Rectal smooth muscle tissue (tissue), 1 donor: ENCODE data around the gene TMEM170B.
A peak's percentile ranks its signal among the peaks of the same experiment; 100 is the strongest.
"Not testable (repeated sequence)": the region's sequence is repeated elsewhere in the genome, so short reads cannot be mapped to it uniquely, and the experiment has no call there.

ENCODE experiments used
- H3K27ac ChIP-seq: one replicate; pipeline ENCODE4 v1.7.0; 2013; ENCODE audit warnings: low read depth, low read length, inconsistent platforms
- H3K27me3 ChIP-seq: one replicate; pipeline ENCODE4 v1.7.0; 2013; ENCODE audit warnings: low read length; ENCODE audit not compliant: control insufficient read depth, insufficient read depth
- H3K36me3 ChIP-seq: one replicate; pipeline ENCODE4 v1.7.0; 2013; ENCODE audit warnings: low read length; ENCODE audit not compliant: control insufficient read depth, insufficient read depth
- H3K4me1 ChIP-seq: one replicate; pipeline ENCODE4 v1.7.0; 2013; ENCODE audit warnings: low read length; ENCODE audit not compliant: control insufficient read depth, insufficient read depth
- H3K4me3 ChIP-seq: one replicate; pipeline ENCODE4 v1.7.0; 2013; ENCODE audit warnings: low read length
- H3K9ac ChIP-seq: one replicate; pipeline ENCODE4 v1.7.0; 2013; ENCODE audit warnings: low read length

Gene TMEM170B

DNA sequence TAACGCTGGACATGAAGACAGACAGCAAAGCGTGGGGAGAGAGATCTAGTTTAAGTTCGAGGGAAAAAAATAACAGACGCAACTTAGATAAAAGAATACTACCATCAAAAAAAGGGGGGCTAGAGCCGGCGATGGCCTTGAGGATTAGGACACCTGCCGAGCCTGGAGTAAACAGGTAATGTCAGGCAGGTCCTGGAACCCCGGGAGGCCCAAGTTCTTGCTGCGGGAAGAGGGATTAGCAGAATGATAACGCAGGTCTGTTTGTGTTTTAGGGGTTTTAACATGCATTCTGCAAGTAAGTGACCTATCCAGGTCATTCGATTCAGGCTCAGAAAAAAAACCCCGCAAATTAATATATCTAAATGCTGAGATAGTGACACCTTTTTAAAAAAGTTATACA lies 754 bp upstream of the TMEM170B start:
- H3K27me3 ChIP-seq = no peaks in the 10 kb centered on the region

GRCh38 chr6:11538052-11538818 lies 686 bp downstream of the TMEM170B start:
- no peaks in the 10 kb centered on the region for H3K36me3 ChIP-seq
- H3K4me3 ChIP-seq = peak overlapping the region; percentile 62
- H3K9ac ChIP-seq = peak overlapping the region; percentile 56
- peak overlapping the region; percentile 70 for H3K27ac ChIP-seq
- H3K27me3 ChIP-seq = no peaks in the 10 kb centered on the region
- peaks cover 8% of the 10 kb centered on the region for H3K4me1 ChIP-seq

More for the DNA sequence above, 754 bp upstream of the TMEM170B start:
- H3K27ac ChIP-seq = peak overlapping the region; percentile 79
- no peaks in the 10 kb centered on the region for H3K36me3 ChIP-seq
- peak overlapping the region; percentile 62 for H3K4me3 ChIP-seq
- peaks cover 8% of the 10 kb centered on the region for H3K4me1 ChIP-seq
- peak overlapping the region; percentile 49 for H3K9ac ChIP-seq

- Histone ChIP-seq H3K27ac (no peak overlapping the region), H3K4me3 (peak overlapping the region; percentile 62), H3K4me1 (peaks cover 8% of the 10 kb centered on the region)
These were observed 1.4 kb downstream of the TMEM170B start for GRCh38 chr6:11538819-11539468.

GRCh38 chr6:11542863-11543262 lies 5.3 kb downstream of the TMEM170B start:
- Histone ChIP-seq H3K4me1 (peaks cover 4% of the 10 kb centered on the region), H3K36me3 (no peaks in the 10 kb centered on the region), H3K27me3 (no peaks in the 10 kb centered on the region), H3K4me3 (no peak overlapping the region), H3K27ac (no peak overlapping the region), H3K9ac (no peak overlapping the region)

More at GRCh38 chr6:11538819-11539468, 1.4 kb downstream of the TMEM170B start:
- Histone ChIP-seq H3K9ac (no peak overlapping the region), H3K36me3 (no peaks in the 10 kb centered on the region), H3K27me3 (no peaks in the 10 kb centered on the region)

- Histone ChIP-seq H3K36me3 (no peaks in the 10 kb centered on the region), H3K9ac (no peak overlapping the region), H3K27me3 (no peaks in the 10 kb centered on the region), H3K4me3 (no peak overlapping the region), H3K27ac (no peak overlapping the region), H3K4me1 (peaks cover 2% of the 10 kb centered on the region)
These were observed 6.5 kb downstream of the TMEM170B start for GRCh38 chr6:11543919-11544518.

GRCh38 chr6:11547846-11548245 lies 10.3 kb downstream of the TMEM170B start:
- not testable (repeated sequence) for H3K36me3 ChIP-seq, H3K27ac ChIP-seq, H3K4me3 ChIP-seq, H3K4me1 ChIP-seq, H3K27me3 ChIP-seq, H3K9ac ChIP-seq

- not testable (repeated sequence) for H3K9ac ChIP-seq, H3K27me3 ChIP-seq, H3K4me3 ChIP-seq, H3K27ac ChIP-seq, H3K4me1 ChIP-seq, H3K36me3 ChIP-seq
These were observed 11.0 kb downstream of the TMEM170B start for GRCh38 chr6:11548578-11548977.

- Histone ChIP-seq H3K27me3 (no peaks in the 10 kb centered on the region), H3K4me3 (no peak overlapping the region), H3K4me1 (no peaks in the 10 kb centered on the region), H3K9ac (no peak overlapping the region), H3K27ac (no peak overlapping the region), H3K36me3 (no peaks in the 10 kb centered on the region)
These were observed 13.5 kb downstream of the TMEM170B start for GRCh38 chr6:11551053-11551452.

- Histone ChIP-seq H3K36me3 (no peaks in the 10 kb centered on the region), H3K27ac (no peak overlapping the region), H3K9ac (no peak overlapping the region), H3K4me3 (no peak overlapping the region), H3K4me1 (no peaks in the 10 kb centered on the region), H3K27me3 (no peaks in the 10 kb centered on the region)
These were observed 14.9 kb downstream of the TMEM170B start for GRCh38 chr6:11552442-11552841.

- Histone ChIP-seq H3K9ac (no peak overlapping the region), H3K4me1 (no peaks in the 10 kb centered on the region), H3K27me3 (no peaks in the 10 kb centered on the region), H3K27ac (no peak overlapping the region), H3K36me3 (no peaks in the 10 kb centered on the region), H3K4me3 (no peak overlapping the region)
These were observed 16.3 kb downstream of the TMEM170B start for GRCh38 chr6:11553824-11554223.

GRCh38 chr6:11556309-11556708 lies 18.8 kb downstream of the TMEM170B start:
- Histone ChIP-seq H3K9ac (no peak overlapping the region), H3K4me3 (no peak overlapping the region), H3K27me3 (no peaks in the 10 kb centered on the region)

DNA sequence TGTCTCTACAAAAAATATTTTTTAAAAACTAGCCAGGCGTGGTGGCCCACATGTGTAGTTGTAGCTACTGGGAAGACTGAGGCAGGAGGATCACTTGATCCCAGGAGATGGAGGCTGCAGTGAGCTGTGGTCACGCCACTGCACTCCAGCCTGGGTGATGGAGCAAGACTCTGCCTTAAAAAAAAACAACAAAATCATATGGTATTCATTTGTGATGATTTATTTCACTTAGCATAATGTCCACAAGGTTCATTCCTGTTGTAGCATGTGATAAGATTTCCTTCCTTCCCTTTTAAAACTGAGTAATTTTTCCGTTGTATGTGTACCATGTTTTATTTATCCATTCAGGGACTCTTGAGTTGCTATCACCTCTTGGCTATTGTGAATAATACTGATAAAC lies 26.2 kb downstream of the TMEM170B start:
- H3K27ac ChIP-seq = no peak overlapping the region
- no peaks in the 10 kb centered on the region for H3K4me1 ChIP-seq
- H3K36me3 ChIP-seq = no peaks in the 10 kb centered on the region
- no peak overlapping the region for H3K4me3 ChIP-seq
- no peaks in the 10 kb centered on the region for H3K27me3 ChIP-seq
- H3K9ac ChIP-seq = no peak overlapping the region

More at GRCh38 chr6:11556309-11556708, 18.8 kb downstream of the TMEM170B start:
- H3K4me1 ChIP-seq = no peaks in the 10 kb centered on the region
- no peaks in the 10 kb centered on the region for H3K36me3 ChIP-seq
- no peak overlapping the region for H3K27ac ChIP-seq
